Osteocyte (in vitro differentiated cells): ENCODE data around the gene SAA4. TPM values are rescaled to one million over a fixed set of nuclear protein-coding genes. Genes with fewer than 3 reads are reported as not detected.

Experiments used
- DNase-seq: peaks from one replicate; pipeline ENCODE4 v3.0.0; 2021; ENCODE audit warnings: mixed read lengths; ENCODE audit not compliant: unreplicated experiment; ENCODE audit errors: extremely low spot score
- H3K27ac Mint-ChIP-seq: one replicate; pipeline ENCODE4 v1.8.0; 2021; ENCODE audit warnings: mild to moderate bottlenecking, mixed read lengths; ENCODE audit not compliant: unreplicated experiment
- H3K27me3 Mint-ChIP-seq: one replicate; pipeline ENCODE4 v1.8.0; 2021; ENCODE audit warnings: mixed read lengths; ENCODE audit not compliant: unreplicated experiment
- H3K36me3 Mint-ChIP-seq: one replicate; pipeline ENCODE4 v1.8.0; 2021; ENCODE audit warnings: mixed read lengths; ENCODE audit not compliant: unreplicated experiment
- H3K4me1 Mint-ChIP-seq: one replicate; pipeline ENCODE4 v1.8.0; 2021; ENCODE audit warnings: mixed read lengths; ENCODE audit not compliant: unreplicated experiment
- H3K4me3 Mint-ChIP-seq: one replicate; pipeline ENCODE4 v1.8.0; 2021; ENCODE audit warnings: mild to moderate bottlenecking, moderate library complexity, mixed read lengths; ENCODE audit not compliant: unreplicated experiment
- H3K9me3 Mint-ChIP-seq: one replicate; pipeline ENCODE4 v1.8.0; 2021; ENCODE audit warnings: mixed read lengths; ENCODE audit not compliant: unreplicated experiment
- CTCF ChIP-seq: fragments of 200-600 bp; sonication (generic); IDR thresholded peaks from 2 replicates; pipeline ENCODE4 v1.5.0; 2021; ENCODE audit warnings: antibody characterized with exemption, mild to moderate bottlenecking, moderate library complexity
- total RNA-seq: library from RNA; stranded (reverse); gene quantifications from 2 replicates; pipeline ENCODE4 v1.2.1, GENCODE V29; 2021

SAA4 gene
- total RNA-seq, 1 donor from 2014 or later, result not detected

GRCh38 chr11:18229501-18229900 is 7.1 kb downstream of the SAA4 start:
- H3K27me3 Mint-ChIP-seq, result peaks cover 32% of the 10 kb centered on the region
- peaks cover 5% of the 10 kb centered on the region for H3K9me3 Mint-ChIP-seq
- no peak for DNase-seq
- no peak overlapping the region for H3K4me3 Mint-ChIP-seq
- H3K27ac Mint-ChIP-seq, result no peak overlapping the region
- H3K4me1 Mint-ChIP-seq, result no peaks in the 10 kb centered on the region
- no peak for TF ChIP-seq CTCF
- H3K36me3 Mint-ChIP-seq, result no peaks in the 10 kb centered on the region

- DNase-seq, result no peak
- H3K9me3 Mint-ChIP-seq, result peaks cover 5% of the 10 kb centered on the region
- peaks cover 19% of the 10 kb centered on the region for H3K27me3 Mint-ChIP-seq
- no peaks in the 10 kb centered on the region for H3K4me1 Mint-ChIP-seq
- TF ChIP-seq CTCF, result no peak
- H3K4me3 Mint-ChIP-seq, result no peak overlapping the region
- H3K27ac Mint-ChIP-seq, result no peak overlapping the region
- no peaks in the 10 kb centered on the region for H3K36me3 Mint-ChIP-seq
Observed at GRCh38 chr11:18225913-18226312, 10.7 kb downstream of the SAA4 start.

- H3K4me1 Mint-ChIP-seq, result no peaks in the 10 kb centered on the region
- peaks cover 5% of the 10 kb centered on the region for H3K9me3 Mint-ChIP-seq
- H3K27ac Mint-ChIP-seq, result no peak overlapping the region
- peaks cover 32% of the 10 kb centered on the region for H3K27me3 Mint-ChIP-seq
- no peak overlapping the region for H3K4me3 Mint-ChIP-seq
- no peaks in the 10 kb centered on the region for H3K36me3 Mint-ChIP-seq
- no peak for TF ChIP-seq CTCF
- no peak for DNase-seq
Observed at GRCh38 chr11:18223591-18224387, 12.8 kb downstream of the SAA4 start.

GRCh38 chr11:18222814-18223421 is 13.7 kb downstream of the SAA4 start:
- Mint-ChIP-seq H3K27me3 (peaks cover 34% of the 10 kb centered on the region), H3K4me1 (no peaks in the 10 kb centered on the region), H3K27ac (no peak overlapping the region), H3K9me3 (peaks cover 5% of the 10 kb centered on the region), H3K36me3 (no peaks in the 10 kb centered on the region), H3K4me3 (no peak overlapping the region)
- TF ChIP-seq CTCF, result no peak
- no peak for DNase-seq

- no peaks in the 10 kb centered on the region for H3K4me1 Mint-ChIP-seq
- H3K9me3 Mint-ChIP-seq, result peaks cover 5% of the 10 kb centered on the region
- H3K27ac Mint-ChIP-seq, result no peak overlapping the region
- H3K36me3 Mint-ChIP-seq, result no peaks in the 10 kb centered on the region
- no peak for TF ChIP-seq CTCF
- H3K27me3 Mint-ChIP-seq, result peaks cover 35% of the 10 kb centered on the region
- DNase-seq, result no peak
- no peak overlapping the region for H3K4me3 Mint-ChIP-seq
Observed at GRCh38 chr11:18221274-18221876, 15.2 kb downstream of the SAA4 start.
